Liver (tissue), 9 donors: Measurements from ENCODE around the gene MEG3. TPM values are rescaled to one million over a fixed set of nuclear protein-coding genes. Genes with fewer than 3 reads are reported as not detected.

Source experiments
- DNase-seq: peaks from one replicate; pipeline ENCODE4 v3.0.0-alpha.2; 2017; ENCODE audit warnings: low spot score
- H3K27ac ChIP-seq, 2 donors: one replicate each; pipeline ENCODE4 v1.7.0; 2013; ENCODE audit warnings: inconsistent platforms in 2 of 2, low read length in 2 of 2, control low read depth in 1 of 2, low read depth in 1 of 2, mild to moderate bottlenecking in 1 of 2
- H3K27me3 ChIP-seq, 4 donors: one replicate each; pipeline versions ENCODE4 v1.6.1 to v1.7.0; 2013; ENCODE audit warnings: low read length in 3 of 4, inconsistent platforms in 1 of 4, mild to moderate bottlenecking in 1 of 4, moderate library complexity in 1 of 4; ENCODE audit not compliant: control insufficient read depth in 4 of 4, insufficient read depth in 4 of 4
- H3K36me3 ChIP-seq, 4 donors: one replicate each; pipeline versions ENCODE4 v1.6.1 to v1.7.0; 2013; ENCODE audit warnings: low read length in 3 of 4, mild to moderate bottlenecking in 3 of 4, low read depth in 1 of 4, moderate library complexity in 1 of 4; ENCODE audit not compliant: control insufficient read depth in 4 of 4, insufficient read depth in 3 of 4
- H3K4me1 ChIP-seq, 4 donors: one replicate each; pipeline versions ENCODE4 v1.6.1 to v1.7.0; 2013; ENCODE audit warnings: low read length in 3 of 4, mild to moderate bottlenecking in 3 of 4, moderate library complexity in 1 of 4; ENCODE audit not compliant: control insufficient read depth in 4 of 4, insufficient read depth in 4 of 4
- H3K4me3 ChIP-seq, 3 donors: one replicate each; pipeline versions ENCODE4 v1.6.1 to v1.7.0; 2013; ENCODE audit warnings: low read length in 3 of 3, control low read depth in 1 of 3, low read depth in 1 of 3, mild to moderate bottlenecking in 1 of 3
- H3K9ac ChIP-seq, 2 donors: one replicate each; pipeline ENCODE4 v1.7.0; 2013; ENCODE audit warnings: low read length in 2 of 2, mild to moderate bottlenecking in 2 of 2, moderate library complexity in 2 of 2, control low read depth in 1 of 2, low read depth in 1 of 2
- H3K9me3 ChIP-seq, 4 donors: one replicate each; pipeline versions ENCODE4 v1.6.1 to v1.7.0; 2013; ENCODE audit warnings: low read length in 3 of 4; ENCODE audit not compliant: control insufficient read depth in 4 of 4
- ATF3 ChIP-seq: IDR thresholded peaks from 2 replicates; pipeline ENCODE4 v1.6.1; 2016; ENCODE audit warnings: antibody characterized with exemption
- CTCF ChIP-seq: fragments of 150-350 bp; IDR thresholded peaks from 2 replicates; pipeline ENCODE4 v1.5.1; 2017; ENCODE audit warnings: improper control_type of control experiment, low read depth, low read length; ENCODE audit not compliant: missing input control
- EGR1 ChIP-seq, 2 donors: IDR thresholded peaks; 2 replicates each; pipeline ENCODE4 v1.6.1; 2016 to 2018; ENCODE audit warnings: antibody characterized with exemption in 2 of 2, low read depth in 2 of 2
- FOXA1 ChIP-seq: IDR thresholded peaks from 2 replicates; pipeline ENCODE4 v1.6.1; 2016; ENCODE audit warnings: antibody characterized with exemption
- FOXA2 ChIP-seq: IDR thresholded peaks from 2 replicates; pipeline ENCODE4 v1.6.1; 2016; ENCODE audit warnings: antibody characterized with exemption
- GABPA ChIP-seq, 2 donors: IDR thresholded peaks in 1 of 2; conservative IDR thresholded peaks in 1 of 2; 2 replicates each; pipeline ENCODE4 v1.6.1; 2016; ENCODE audit warnings: antibody characterized with exemption in 2 of 2, mild to moderate bottlenecking in 1 of 2, moderate library complexity in 1 of 2
- HNF4G ChIP-seq: IDR thresholded peaks from 2 replicates; pipeline ENCODE4 v1.6.1; 2016; ENCODE audit warnings: antibody characterized with exemption
- JUND ChIP-seq, 2 donors: IDR thresholded peaks; 2 replicates each; pipeline ENCODE4 v1.6.1; 2016; ENCODE audit warnings: antibody characterized with exemption in 2 of 2
- MAX ChIP-seq: IDR thresholded peaks from 2 replicates; pipeline ENCODE4 v1.6.1; 2016; ENCODE audit warnings: antibody characterized with exemption
- NR2F2 ChIP-seq: IDR thresholded peaks from 2 replicates; pipeline ENCODE4 v1.6.1; 2016; ENCODE audit warnings: antibody characterized with exemption
- RAD21 ChIP-seq, 2 donors: IDR thresholded peaks; 2 replicates each; pipeline ENCODE4 v1.6.1; 2016; ENCODE audit warnings: antibody characterized with exemption in 2 of 2, mild to moderate bottlenecking in 2 of 2
- REST ChIP-seq: IDR thresholded peaks from 2 replicates; pipeline ENCODE4 v1.6.1; 2016; ENCODE audit warnings: antibody characterized with exemption, mild to moderate bottlenecking
- RXRA ChIP-seq, 2 donors: IDR thresholded peaks; 2 replicates each; pipeline ENCODE4 v1.6.1; 2017 to 2018; ENCODE audit warnings: antibody characterized with exemption in 2 of 2, mild to moderate bottlenecking in 1 of 2
- SP1 ChIP-seq: IDR thresholded peaks from 2 replicates; pipeline ENCODE4 v1.6.1; 2018; ENCODE audit warnings: antibody characterized with exemption, mild to moderate bottlenecking
- TAF1 ChIP-seq: conservative IDR thresholded peaks from 2 replicates; pipeline ENCODE4 v1.6.1; 2016; ENCODE audit warnings: antibody characterized with exemption, mild to moderate bottlenecking
- YY1 ChIP-seq: IDR thresholded peaks from 2 replicates; pipeline ENCODE4 v1.6.1; 2016; ENCODE audit warnings: antibody characterized with exemption, mild to moderate bottlenecking
- ZBTB33 ChIP-seq: IDR thresholded peaks from 2 replicates; pipeline ENCODE4 v1.6.1; 2016; ENCODE audit warnings: antibody characterized with exemption
- WGBS: extraction: QIAGEN DNeasy Blood & Tissue Kit; methylation state at CpG from one replicate; pipeline ENCODE4 v1.1.7; 2013; 5-methylcytosine and 5-hydroxymethylcytosine counted together
- polyA plus RNA-seq, 2 donors: library from polyadenylated mRNA; stranded (reverse) in 1 of 2; unstranded in 1 of 2; fragments of 200-250 nt in 1 of 2; fragments of >200 nt in 1 of 2; fragmentation: Nextera tagmentation in 1 of 2; extraction: Ambion mirVana in 1 of 2; gene quantifications; one replicate each; pipeline versions ENCODE4 v1.2.1 to v1.2.3, GENCODE V29; 2013 to 2015
- total RNA-seq, 2 donors: library from RNA; depleted of rRNA; stranded (reverse); fragments of >200 nt; gene quantifications; one replicate each; pipeline ENCODE4 v1.2.3, GENCODE V29; 2014
- donor health status: healthy.
- donor health status: healthy.
- donor health status: healthy.
- donor health status: healthy.
- donor health status: healthy.

The MEG3 gene
- total and polyA plus RNA-seq, 4 donors, result 12.3 to 485 (median 23.1) TPM

GRCh38 chr14:100906420-100906819 is 80.5 kb downstream of the MEG3 start:
- Histone ChIP-seq H3K9ac (no peak overlapping the region), H3K4me3 (no peak overlapping the region), H3K4me1 (no peaks in the 10 kb centered on the region), H3K27me3 (peaks cover 0 to 11% (median 1%) of the 10 kb centered on the region in 4 donors), H3K36me3 (no peaks in the 10 kb centered on the region), H3K9me3 (no peaks in the 10 kb centered on the region), H3K27ac (no peak overlapping the region)
- no peak for DNase-seq
- TF ChIP-seq SP1, result no peak
- peak in 1 of 2 donors; percentile 15 for TF ChIP-seq RAD21 (IDR thresholded peaks at IDR 0.05)
- WGBS, result 60% methylated on average over 6 of the region's 6 CpGs

GRCh38 chr14:100907240-100907639 is 81.3 kb downstream of the MEG3 start:
- no peak overlapping the region for H3K4me3 ChIP-seq
- H3K9me3 ChIP-seq, result no peaks in the 10 kb centered on the region
- H3K9ac ChIP-seq, result no peak overlapping the region
- no peak for TF ChIP-seq SP1
- TF ChIP-seq EGR1 (IDR thresholded peaks at IDR 0.05; ENCODE audit: low read depth in 2 of 2), result no peak
- no peak for TF ChIP-seq ATF3
- no peak for TF ChIP-seq CTCF
- no peak for TF ChIP-seq HNF4G
- TF ChIP-seq TAF1, result no peak
- TF ChIP-seq YY1, result no peak
- TF ChIP-seq MAX, result no peak
- TF ChIP-seq REST, result no peak
- no peak for TF ChIP-seq FOXA1
- TF ChIP-seq RXRA (IDR thresholded peaks at IDR 0.05), result no peak
- TF ChIP-seq FOXA2, result no peak
- no peak for DNase-seq
- H3K27me3 ChIP-seq, result peaks cover 0 to 7% (median 1%) of the 10 kb centered on the region in 4 donors
- H3K36me3 ChIP-seq, result no peaks in the 10 kb centered on the region
- H3K4me1 ChIP-seq, result no peaks in the 10 kb centered on the region
- no peak overlapping the region for H3K27ac ChIP-seq
- WGBS, result 85% methylated on average over 8 of the region's 8 CpGs

GRCh38 chr14:100909439-100909838 is 83.5 kb downstream of the MEG3 start:
- no peak overlapping the region for H3K27ac ChIP-seq
- H3K27me3 ChIP-seq, result peaks cover 0 to 7% (median 0%) of the 10 kb centered on the region in 4 donors
- H3K4me3 ChIP-seq, result no peak overlapping the region
- H3K9me3 ChIP-seq, result no peaks in the 10 kb centered on the region
- no peak overlapping the region for H3K9ac ChIP-seq
- H3K4me1 ChIP-seq, result no peaks in the 10 kb centered on the region
- WGBS, result 82% methylated on average over 9 of the region's 9 CpGs
- H3K36me3 ChIP-seq, result no peaks in the 10 kb centered on the region
- no peak for DNase-seq
- TF ChIP-seq SP1 (no peak), TAF1 (no peak), HNF4G (no peak), YY1 (no peak), FOXA2 (no peak), ZBTB33 (no peak), NR2F2 (no peak), CTCF (no peak), GABPA (IDR thresholded peaks at IDR 0.05 in 1 of 2, conservative IDR thresholded peaks at IDR 0.05 in 1 of 2) (no peak), RXRA (IDR thresholded peaks at IDR 0.05) (no peak), JUND (IDR thresholded peaks at IDR 0.05) (no peak), ATF3 (no peak), FOXA1 (no peak)
